Stimulated activated CD4-positive, alpha-beta T cell treated with anti-CD3 and anti-CD28 coated beads, Interleukin-12 subunit alpha, Interleukin-12 subunit beta, amount 100 ng/mL, for 48 hours (primary cell): ENCODE results near the gene SMAD4.
"Not testable (repeated sequence)": the region's sequence is repeated elsewhere in the genome, so short reads cannot be mapped to it uniquely, and the experiment has no call there.

Source experiments
- DNase-seq, 3 donors: peaks; one replicate each; pipeline ENCODE4 v3.0.0-alpha.2; 2020; ENCODE audit warnings: low read depth in 2 of 3, low spot score in 1 of 3

Gene SMAD4

GRCh38 chr18:51069885-51070284 lies 39.9 kb downstream of the SMAD4 start:
- no peak for DNase-seq

GRCh38 chr18:51070545-51070944 lies 40.5 kb downstream of the SMAD4 start:
- peak in 1 of 3 donors; percentile 3 for DNase-seq

- DNase-seq: no peak
Observed at GRCh38 chr18:51072586-51073313, 42.7 kb downstream of the SMAD4 start.

- DNase-seq: no peak
Observed at GRCh38 chr18:51074605-51075004, 44.6 kb downstream of the SMAD4 start.

- DNase-seq: no peak
Observed at GRCh38 chr18:51076503-51076902, 46.5 kb downstream of the SMAD4 start.

- DNase-seq: no peak
Observed at GRCh38 chr18:51077217-51077616, 47.2 kb downstream of the SMAD4 start.

- DNase-seq: no peak
Observed at GRCh38 chr18:51078026-51078425, 48.0 kb downstream of the SMAD4 start.

- DNase-seq: no peak
Observed at GRCh38 chr18:51082571-51083267, 52.7 kb downstream of the SMAD4 start.

GRCh38 chr18:51083398-51083797 lies 53.4 kb downstream of the SMAD4 start:
- DNase-seq: no peak

- DNase-seq: no peak
Observed at GRCh38 chr18:51088410-51088809, 58.4 kb downstream of the SMAD4 start.

GRCh38 chr18:51089691-51090090 lies 59.7 kb downstream of the SMAD4 start:
- DNase-seq: no peak

- no peak for DNase-seq
Observed at GRCh38 chr18:51091270-51091669, 61.3 kb downstream of the SMAD4 start.

- DNase-seq: no peak
Observed at GRCh38 chr18:51092117-51092516, 62.1 kb downstream of the SMAD4 start.

- not testable (repeated sequence) for DNase-seq
Observed at GRCh38 chr18:51092967-51093366, 63.0 kb downstream of the SMAD4 start.

GRCh38 chr18:51097021-51097822 lies 67.2 kb downstream of the SMAD4 start:
- no peak for DNase-seq

- DNase-seq: no peak
Observed at GRCh38 chr18:51098082-51098481, 68.1 kb downstream of the SMAD4 start.

GRCh38 chr18:51098513-51098912 lies 68.5 kb downstream of the SMAD4 start:
- no peak for DNase-seq

- DNase-seq: no peak
Observed at GRCh38 chr18:51100385-51101120, 70.5 kb downstream of the SMAD4 start.

GRCh38 chr18:51107082-51107481 lies 77.1 kb downstream of the SMAD4 start:
- no peak for DNase-seq

GRCh38 chr18:51107598-51108305 lies 77.7 kb downstream of the SMAD4 start:
- no peak for DNase-seq

GRCh38 chr18:51108330-51108729 lies 78.3 kb downstream of the SMAD4 start:
- no peak for DNase-seq
